GM19397 (cell line): ENCODE measurements around the gene UBE2D4.
"Not testable (repeated sequence)": the region's sequence is repeated elsewhere in the genome, so short reads cannot be mapped to it uniquely, and the experiment has no call there.

Experiments used
- ATAC-seq: cut with Tn5 transposase; IDR thresholded peaks from one replicate; pipeline ENCODE4 v1.9.1; 2021; ENCODE audit warnings: mild to moderate bottlenecking, moderate library complexity; ENCODE audit not compliant: unreplicated experiment

The UBE2D4 gene

GRCh38 chr7:43925984-43926797 is at the start of gene UBE2D4:
TSS of gene UBE2D4 (plus strand) at chr7:43926436. CDS start at chr7:43926533, 97 bp downstream.
- ATAC-seq = peak; percentile 92

GRCh38 chr7:43876976-43877745 is 49.1 kb upstream of the UBE2D4 start:
- ATAC-seq = no peak

GRCh38 chr7:43877968-43878864 is 48.0 kb upstream of the UBE2D4 start:
- ATAC-seq = no peak

DNA sequence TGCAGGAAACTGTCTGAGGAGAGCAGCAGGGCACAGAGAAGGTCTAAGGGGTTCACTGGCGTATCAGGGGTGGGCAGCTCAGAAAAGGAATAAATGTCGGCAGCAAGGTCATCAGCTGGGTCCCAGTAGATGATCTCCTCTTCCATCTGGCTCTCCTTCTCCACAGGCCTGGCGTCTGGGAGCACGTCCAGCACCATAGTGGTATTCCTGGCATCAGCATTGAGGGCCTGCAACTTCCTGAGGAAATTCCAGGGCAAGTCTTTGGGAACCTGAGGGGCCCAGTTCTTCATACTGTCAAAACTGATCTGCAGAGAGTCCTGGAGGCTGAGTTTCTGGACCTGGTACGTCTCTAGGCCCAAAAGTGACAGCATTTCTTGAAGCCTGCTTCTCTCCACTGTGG is 47.4 kb upstream of the UBE2D4 start:
- no peak for ATAC-seq

DNA sequence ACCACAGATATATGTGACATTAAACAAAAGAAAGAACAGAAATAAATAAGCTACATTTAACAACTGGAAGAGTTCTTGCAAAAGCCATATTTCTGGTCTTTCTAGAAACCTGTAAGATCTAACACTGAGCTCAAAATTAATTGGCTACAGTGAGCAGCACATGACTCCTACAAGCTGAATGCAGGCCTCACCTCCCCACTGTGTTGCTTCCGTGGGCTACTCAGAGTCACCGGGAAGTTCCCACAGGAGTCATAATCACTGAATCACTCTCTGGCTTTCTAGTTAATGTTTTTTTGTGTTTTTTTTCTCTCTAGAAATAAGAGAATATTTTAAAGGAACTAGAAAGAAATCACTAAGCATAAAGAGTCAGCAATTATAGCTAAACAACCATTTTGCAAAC is 46.8 kb upstream of the UBE2D4 start:
- no peak for ATAC-seq

DNA sequence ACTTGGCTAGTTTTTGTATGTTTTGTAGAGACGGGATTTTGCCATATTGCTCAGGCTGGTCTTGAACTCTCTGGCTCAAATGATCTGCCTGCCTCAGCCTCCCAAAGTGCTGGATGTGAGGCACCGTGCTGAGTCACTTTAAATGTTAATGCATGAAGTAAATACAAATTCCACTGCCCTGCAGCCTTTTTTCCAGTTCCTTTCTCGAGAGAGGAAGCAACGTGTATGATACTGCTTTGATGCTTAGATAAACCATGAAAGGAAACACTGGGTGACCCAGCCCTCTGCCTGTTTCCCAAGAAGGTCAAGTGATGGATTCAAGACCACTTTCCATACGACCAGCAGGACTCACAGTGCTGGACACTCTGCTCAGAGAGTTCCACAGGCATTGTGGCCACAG is 45.6 kb upstream of the UBE2D4 start:
- no peak for ATAC-seq

- ATAC-seq = no peak
Measured at GRCh38 chr7:43884209-43884608, 42.0 kb upstream of the UBE2D4 start.

DNA sequence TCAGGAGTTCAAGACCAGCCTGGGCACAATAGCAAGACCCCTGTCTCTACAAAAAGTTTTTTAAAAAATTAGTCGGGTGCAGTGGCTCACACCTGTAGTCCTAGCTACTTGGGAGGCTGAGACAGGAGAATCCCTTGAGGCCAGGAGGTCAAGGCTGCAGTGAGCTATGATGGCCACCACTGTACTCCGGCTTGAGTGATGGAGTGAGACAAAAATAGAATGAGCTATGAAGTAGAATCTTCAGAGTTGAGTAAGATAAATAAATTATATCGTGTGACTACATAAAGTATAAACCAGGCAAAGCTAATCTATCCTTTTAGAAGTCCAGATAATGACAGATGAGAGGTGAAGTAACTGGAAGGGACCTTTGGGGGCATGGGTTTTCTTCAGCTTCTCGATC is 41.6 kb upstream of the UBE2D4 start:
- ATAC-seq = no peak

DNA sequence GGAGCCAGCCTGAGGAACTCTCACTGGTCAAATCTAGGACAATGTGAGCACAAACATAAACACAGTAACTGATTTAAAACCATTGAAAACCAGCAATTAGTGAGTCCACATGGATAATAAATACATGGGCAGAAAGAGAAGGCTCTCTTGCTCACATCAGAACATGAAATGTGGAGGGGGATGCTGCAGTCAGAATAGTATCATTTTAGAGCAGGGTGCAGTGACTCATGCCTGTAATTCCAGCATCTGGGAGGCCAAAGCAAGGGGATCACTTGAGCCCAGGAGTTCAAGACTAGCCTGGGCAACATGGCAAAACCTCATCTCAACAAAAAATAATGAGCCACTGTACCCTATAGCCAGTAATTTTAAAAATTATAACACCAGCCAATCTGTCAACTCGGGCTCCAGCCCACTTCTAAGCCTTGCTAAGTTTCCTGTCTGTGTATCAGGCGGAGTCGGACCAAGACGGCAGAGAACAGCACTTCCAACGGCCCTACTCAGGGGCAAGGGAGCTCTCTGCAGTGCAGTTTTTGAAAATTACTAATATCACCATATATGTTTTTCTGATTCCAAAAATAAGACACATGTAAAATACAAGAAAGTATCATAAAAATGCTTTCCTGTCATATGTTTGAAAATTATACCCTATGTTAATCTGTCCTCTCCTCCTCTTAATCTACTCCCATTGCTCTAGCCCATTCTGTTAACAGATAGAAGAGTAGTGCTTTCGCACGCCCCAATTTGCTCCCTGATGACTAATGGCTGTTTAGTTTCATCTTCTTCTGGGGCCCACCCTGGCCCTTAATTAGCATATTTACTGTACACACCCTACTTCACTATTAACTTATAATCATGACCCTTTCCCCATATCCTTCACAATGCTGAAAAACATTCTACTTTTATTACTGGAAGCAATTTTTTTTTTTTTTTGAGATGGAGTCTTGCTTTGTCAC is 37.0 kb upstream of the UBE2D4 start:
- ATAC-seq = no peak

- ATAC-seq = no peak
Measured at GRCh38 chr7:43890468-43890867, 35.8 kb upstream of the UBE2D4 start.

GRCh38 chr7:43891069-43891955 is 34.9 kb upstream of the UBE2D4 start:
- no peak for ATAC-seq

GRCh38 chr7:43895847-43896415 is 30.3 kb upstream of the UBE2D4 start:
- ATAC-seq = no peak

DNA sequence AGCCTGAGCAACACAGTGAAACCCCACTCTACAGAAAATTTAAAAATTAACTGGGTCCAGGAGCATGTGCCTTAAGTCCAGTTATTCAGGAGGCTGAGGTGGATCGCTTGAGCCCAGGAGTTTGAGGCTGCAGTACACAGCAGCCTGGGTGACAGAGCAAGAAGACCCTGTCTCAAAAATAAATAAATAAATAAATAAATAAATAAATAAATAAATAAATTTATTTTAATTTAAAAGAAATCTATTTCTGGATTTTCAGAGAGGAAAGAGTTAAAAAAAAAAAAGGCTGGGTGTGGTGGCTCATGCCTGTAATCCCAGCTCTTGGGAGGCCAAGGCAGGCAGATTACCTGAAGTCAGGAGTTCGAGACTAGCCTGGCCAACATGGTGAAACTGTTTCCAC is 27.7 kb upstream of the UBE2D4 start:
- not testable (repeated sequence) for ATAC-seq

DNA sequence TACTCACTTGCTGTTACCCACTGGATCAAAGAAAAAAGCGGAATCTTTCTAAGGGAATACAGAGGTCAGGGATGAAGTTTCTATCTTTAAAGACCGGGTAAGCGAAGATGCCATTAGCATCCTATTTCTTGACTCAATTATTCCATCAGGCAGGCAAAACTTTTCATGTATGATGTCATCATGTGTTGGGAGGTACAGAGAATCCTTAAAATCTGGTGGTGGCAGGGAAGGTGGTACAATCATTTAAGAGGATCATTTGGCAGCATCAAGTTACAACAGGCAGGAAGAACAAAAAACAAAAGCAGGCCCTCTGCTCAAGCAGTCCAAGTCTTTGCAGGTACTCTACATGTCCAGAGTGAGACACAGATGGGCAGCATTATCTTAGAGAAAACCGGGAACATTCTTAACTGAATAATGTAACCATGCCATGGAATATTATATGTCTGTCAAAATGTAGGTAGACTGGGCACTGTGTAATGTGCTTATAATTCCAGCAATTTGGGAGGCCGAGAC is 23.6 kb upstream of the UBE2D4 start:
- ATAC-seq = no peak

- no peak for ATAC-seq
Measured at GRCh38 chr7:43904533-43905208, 21.6 kb upstream of the UBE2D4 start.

DNA sequence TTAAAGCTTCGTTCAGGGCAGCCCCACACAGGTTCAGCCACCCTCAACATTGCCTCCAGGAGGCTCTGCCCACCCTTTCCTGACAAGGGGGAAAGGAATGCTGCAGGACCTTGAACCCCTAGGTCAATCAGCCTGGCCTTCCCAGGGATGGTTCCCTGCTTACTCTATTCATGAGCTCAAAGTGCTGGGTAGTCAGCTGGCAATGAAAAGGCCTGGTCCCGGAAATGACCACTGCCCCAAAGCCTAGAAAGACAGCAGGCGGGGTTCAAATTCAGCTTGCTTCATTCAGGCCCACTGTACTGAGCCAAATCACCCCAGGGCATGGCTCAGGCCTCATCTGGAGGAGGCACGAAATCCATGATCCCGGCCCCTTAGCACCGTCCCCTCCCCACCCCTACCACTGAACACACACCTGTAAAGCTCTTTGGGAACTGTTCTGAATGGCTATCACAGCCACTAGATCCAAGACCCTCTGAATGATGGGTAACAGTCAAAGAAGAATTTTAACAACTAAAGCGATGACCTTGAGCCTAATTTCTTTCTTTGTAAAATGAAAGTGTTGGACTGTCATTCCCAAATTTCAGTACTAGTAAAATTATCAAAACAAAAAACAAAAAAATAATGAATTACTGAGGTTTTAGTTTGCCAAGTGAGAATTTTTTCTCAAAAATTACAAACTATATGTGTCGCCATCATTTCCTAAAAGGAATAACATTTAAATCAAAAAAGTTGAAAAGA is 20.9 kb upstream of the UBE2D4 start:
- no peak for ATAC-seq

DNA sequence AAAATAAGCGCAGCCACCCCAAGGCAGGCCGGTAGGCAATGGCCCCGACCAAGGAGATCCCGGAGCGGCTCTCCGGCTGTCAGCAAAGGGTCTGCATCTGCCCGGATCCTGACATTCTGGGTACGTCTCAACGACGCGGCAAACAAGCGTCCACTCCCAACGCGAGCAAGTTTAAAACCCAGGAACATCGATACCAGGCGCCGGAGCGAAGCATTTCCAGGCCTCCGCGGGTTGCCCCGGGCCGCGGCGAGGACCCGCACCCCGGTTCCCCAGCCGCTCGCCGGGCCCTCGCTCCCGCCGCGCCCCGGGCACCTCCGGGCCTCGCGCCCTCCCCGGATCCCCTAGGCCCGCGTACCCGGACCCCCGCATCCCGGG is 20.3 kb upstream of the UBE2D4 start:
- no peak for ATAC-seq
